Measurements from ENCODE around the gene FBLN1.

DNA sequence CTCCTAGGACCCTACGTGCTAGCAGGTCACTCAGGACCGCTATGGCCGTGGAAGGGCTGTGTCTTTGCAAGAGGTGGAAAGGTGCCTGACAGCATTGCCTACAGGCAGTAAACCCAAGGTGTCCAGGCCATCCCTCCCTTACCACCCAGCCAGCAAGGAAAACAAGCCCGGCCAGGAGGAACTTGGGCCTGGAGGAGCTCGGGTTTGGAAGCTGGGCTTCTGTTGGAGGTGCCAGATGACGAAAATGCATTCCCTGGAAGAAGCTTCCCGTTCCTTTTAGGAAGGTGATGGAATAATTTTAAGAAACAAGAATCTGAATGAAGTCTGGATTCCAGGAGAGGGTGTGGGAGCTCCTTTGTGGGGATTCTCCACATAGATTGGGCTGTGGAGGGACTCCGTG, 23.6 kb downstream of the FBLN1 start:
- TF ChIP-seq EZH2 (IDR thresholded peaks at IDR 0.05; ENCODE audit: borderline replicate concordance, low read length): no peak
- TF ChIP-seq, protein P1, sequence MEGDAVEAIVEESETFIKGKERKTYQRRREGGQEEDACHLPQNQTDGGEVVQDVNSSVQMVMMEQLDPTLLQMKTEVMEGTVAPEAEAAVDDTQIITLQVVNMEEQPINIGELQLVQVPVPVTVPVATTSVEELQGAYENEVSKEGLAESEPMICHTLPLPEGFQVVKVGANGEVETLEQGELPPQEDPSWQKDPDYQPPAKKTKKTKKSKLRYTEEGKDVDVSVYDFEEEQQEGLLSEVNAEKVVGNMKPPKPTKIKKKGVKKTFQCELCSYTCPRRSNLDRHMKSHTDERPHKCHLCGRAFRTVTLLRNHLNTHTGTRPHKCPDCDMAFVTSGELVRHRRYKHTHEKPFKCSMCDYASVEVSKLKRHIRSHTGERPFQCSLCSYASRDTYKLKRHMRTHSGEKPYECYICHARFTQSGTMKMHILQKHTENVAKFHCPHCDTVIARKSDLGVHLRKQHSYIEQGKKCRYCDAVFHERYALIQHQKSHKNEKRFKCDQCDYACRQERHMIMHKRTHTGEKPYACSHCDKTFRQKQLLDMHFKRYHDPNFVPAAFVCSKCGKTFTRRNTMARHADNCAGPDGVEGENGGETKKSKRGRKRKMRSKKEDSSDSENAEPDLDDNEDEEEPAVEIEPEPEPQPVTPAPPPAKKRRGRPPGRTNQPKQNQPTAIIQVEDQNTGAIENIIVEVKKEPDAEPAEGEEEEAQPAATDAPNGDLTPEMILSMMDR (conservative IDR thresholded peaks at IDR 0.05 in 1 of 2, IDR thresholded peaks at IDR 0.05 in 1 of 2; ENCODE audit: extremely low read depth in 1 of 2, insufficient read depth in 1 of 2, low read depth in 1 of 2, low read length in 2 of 2): no peak
